Natural killer cell treated with Interleukin-12 subunit alpha and Interleukin-12 subunit beta and Interleukin-15 and Interleukin-18, amount 100 ng/mL, for 72 hours (primary cell): ENCODE data around the gene URI1. TPM values are rescaled to one million over a fixed set of nuclear protein-coding genes. Genes with fewer than 3 reads are reported as not detected.
A peak's percentile ranks its signal among the peaks of the same experiment; 100 is the strongest.

Experiments used
- ATAC-seq, 2 donors: fragments of 150-1000 bp; cut with Tn5 transposase in 1 of 2; sonication (Bioruptor Pico), chemical (Tn5 transposase) in 1 of 2; 2 replicates each; pipeline ENCODE4 v1.10.0; 2021
- DNase-seq: peaks from one replicate; pipeline ENCODE4 v3.0.0; 2022; ENCODE audit warnings: low spot score
- H3K27ac Mint-ChIP-seq, 2 donors: 1 replicate in 1 of 2; 2 replicates in 1 of 2; pipeline ENCODE4 v1.8.0; 2022; ENCODE audit warnings: mixed read lengths in 2 of 2, mild to moderate bottlenecking in 1 of 2, moderate library complexity in 1 of 2
- H3K27me3 Mint-ChIP-seq, 2 donors: 1 replicate in 1 of 2; 2 replicates in 1 of 2; pipeline ENCODE4 v1.8.0; 2022; ENCODE audit warnings: mixed read lengths in 2 of 2
- H3K36me3 Mint-ChIP-seq: one replicate; pipeline ENCODE4 v1.8.0; 2022; ENCODE audit warnings: mixed read lengths
- H3K4me1 Mint-ChIP-seq, 2 donors: 1 replicate in 1 of 2; 2 replicates in 1 of 2; pipeline ENCODE4 v1.8.0; 2022; ENCODE audit warnings: low read depth in 2 of 2, mixed read lengths in 2 of 2, mild to moderate bottlenecking in 1 of 2
- H3K4me3 Mint-ChIP-seq: one replicate; pipeline ENCODE4 v1.8.0; 2022; ENCODE audit warnings: mixed read lengths
- H3K9me3 Mint-ChIP-seq: 2 replicates; pipeline ENCODE4 v1.8.0; 2022; ENCODE audit warnings: mixed read lengths
- total RNA-seq, 2 donors: library from RNA; stranded (reverse); gene quantifications; one replicate each; pipeline ENCODE4 v1.2.3, GENCODE V29; 2022

The URI1 gene
- total RNA-seq, 2 donors from 2014 or later, result 63.1 to 64.0 TPM

DNA sequence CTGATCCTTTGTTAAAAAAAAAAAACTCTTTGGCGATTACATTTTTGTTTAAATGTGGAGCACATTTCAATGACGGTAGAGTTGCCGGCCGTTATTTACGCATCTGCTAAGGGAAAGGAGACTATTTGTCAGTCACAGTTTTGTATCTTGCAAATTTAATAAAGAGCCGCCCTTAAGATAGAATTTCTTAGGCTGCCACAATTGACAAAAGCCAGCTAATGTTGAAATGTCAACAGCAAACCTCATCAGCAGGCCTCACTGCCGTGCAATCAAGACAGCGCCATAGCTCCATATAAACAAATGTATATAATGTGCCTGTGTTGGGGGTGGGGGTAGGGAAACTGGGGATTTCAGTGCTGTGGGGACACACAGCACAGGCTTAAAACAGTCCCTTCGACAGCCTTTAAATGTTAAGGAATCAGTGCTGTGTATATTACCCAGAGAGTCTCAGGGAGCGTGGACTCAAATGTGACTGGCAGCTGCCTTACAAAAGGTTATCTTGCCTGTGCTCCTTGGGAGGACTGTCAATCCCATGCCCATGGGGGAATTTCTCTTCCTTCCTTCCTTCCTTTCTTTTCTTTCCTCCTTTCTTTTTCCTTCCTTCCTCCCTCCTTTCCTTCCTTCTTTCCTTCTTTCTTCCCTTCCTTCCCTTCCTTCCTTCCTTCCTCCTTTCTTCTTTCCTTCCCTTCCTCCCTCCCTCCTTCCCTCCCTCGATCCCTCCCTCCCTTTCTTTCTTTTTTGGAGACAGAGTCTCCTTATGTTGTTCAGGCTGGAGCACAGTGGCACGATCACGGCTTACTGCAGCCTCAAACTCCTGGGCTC, 108.0 kb downstream of the URI1 start:
- DNase-seq (no peak), ATAC-seq (no peak)
- no peaks in the 10 kb centered on the region for H3K36me3 Mint-ChIP-seq
- H3K4me1 Mint-ChIP-seq, result peaks cover 3 to 13% of the 10 kb centered on the region in 2 donors
- H3K27me3 Mint-ChIP-seq, result no peaks in the 10 kb centered on the region
- H3K9me3 Mint-ChIP-seq, result no peaks in the 10 kb centered on the region
- H3K4me3 Mint-ChIP-seq, result no peak overlapping the region
- no peak overlapping the region for H3K27ac Mint-ChIP-seq

DNA sequence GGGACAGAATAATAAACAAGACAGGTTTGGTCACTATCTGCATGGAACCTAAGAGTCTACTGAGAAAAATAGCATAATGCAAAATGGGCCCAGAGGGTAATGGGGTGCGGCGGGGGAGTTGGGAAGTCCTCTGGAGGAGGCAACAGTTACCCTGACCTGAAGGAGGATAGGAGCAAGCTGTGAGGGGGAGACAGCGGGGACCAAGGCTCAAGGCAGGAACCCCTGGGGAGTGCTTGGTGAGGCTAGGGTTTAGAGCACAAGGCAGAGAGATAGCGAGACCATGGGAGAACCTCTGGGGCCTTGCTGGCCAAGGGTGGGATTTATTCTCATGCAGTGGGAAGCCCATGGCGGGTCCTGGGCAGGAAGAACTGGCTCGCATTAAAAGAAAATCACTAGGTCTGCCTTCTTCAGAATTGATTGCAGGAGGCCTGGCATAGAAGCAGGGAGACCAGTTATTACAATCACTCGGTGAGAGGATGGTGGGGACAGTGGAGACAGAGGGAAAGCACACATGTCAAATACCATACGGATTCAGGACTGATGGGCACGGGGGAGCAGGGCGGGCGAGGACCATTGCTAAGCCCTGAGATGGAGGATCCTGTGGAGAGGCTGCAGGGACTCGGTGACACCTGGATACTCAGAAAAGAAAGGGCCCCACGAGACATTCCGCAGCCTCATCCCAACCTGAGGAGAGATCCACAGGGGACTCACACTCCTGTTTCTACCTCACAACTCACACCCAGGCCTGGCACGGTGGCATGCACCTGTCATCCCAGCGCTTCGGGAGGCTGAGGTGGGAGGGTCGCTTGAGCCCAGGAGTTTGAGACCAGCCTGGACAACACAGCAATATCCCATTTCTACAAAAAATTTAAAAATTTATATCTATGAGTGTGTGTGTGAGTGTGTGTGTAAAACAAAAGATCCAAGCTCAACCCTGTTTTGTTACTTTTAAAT, 110.4 kb downstream of the URI1 start:
- Mint-ChIP-seq H3K27ac (no peak overlapping the region), H3K4me3 (no peak overlapping the region), H3K4me1 (peaks cover 3 to 7% of the 10 kb centered on the region in 2 donors), H3K9me3 (no peaks in the 10 kb centered on the region), H3K36me3 (no peaks in the 10 kb centered on the region), H3K27me3 (no peaks in the 10 kb centered on the region)
- ATAC-seq, result no peak
- DNase-seq, result no peak

DNA sequence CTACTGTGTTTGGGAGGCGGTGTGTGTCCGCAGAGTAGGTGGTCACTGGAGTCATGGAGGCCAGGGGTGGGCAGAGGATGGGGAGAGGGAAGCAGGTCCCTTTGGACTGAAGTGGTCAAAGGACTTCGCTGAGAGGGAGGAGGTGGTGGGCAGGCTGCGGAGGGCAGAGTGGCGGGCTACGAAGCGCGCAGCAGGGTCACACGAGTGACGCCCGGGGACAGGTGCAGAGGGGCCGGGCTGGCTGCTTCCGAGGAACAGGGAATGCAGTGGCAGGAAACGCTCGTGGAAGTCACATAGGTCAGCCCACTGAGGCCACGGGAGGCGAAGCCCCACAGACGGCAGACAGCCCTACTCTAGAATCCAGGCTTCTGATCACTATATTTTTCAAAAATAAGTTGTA, 111.5 kb downstream of the URI1 start:
- no peak overlapping the region for H3K27ac Mint-ChIP-seq
- peaks cover 3 to 5% of the 10 kb centered on the region in 2 donors for H3K4me1 Mint-ChIP-seq
- DNase-seq, result no peak

DNA sequence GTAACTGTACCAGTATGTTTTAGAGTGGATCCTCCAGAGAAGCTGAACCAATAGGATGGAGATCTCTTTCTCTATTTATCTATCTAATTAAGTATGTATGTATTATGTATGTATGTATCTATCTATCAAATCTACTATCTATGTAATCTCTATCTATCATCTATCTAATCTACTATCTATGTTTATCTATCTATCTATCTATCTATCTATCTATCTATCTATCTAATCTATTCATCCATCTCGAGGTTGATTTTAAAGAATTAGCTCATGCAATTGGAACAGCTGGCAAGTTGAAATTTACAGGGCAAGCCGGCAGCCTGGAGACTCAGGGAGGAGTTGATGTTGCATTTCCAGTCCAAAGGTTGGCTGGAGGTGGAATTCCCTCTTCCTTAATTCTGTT, 112.2 kb downstream of the URI1 start:
- ATAC-seq (no peak), DNase-seq (no peak)
- H3K4me1 Mint-ChIP-seq, result peaks cover 3 to 5% of the 10 kb centered on the region in 2 donors
- H3K27me3 Mint-ChIP-seq, result no peaks in the 10 kb centered on the region
- no peak overlapping the region for H3K27ac Mint-ChIP-seq
- H3K9me3 Mint-ChIP-seq, result no peaks in the 10 kb centered on the region
- H3K36me3 Mint-ChIP-seq, result no peaks in the 10 kb centered on the region
- H3K4me3 Mint-ChIP-seq, result no peak overlapping the region

More for the DNA sequence above, 111.5 kb downstream of the URI1 start:
- ATAC-seq, result peak in 1 of 2 donors; percentile 40
- H3K36me3 Mint-ChIP-seq, result no peaks in the 10 kb centered on the region
- no peak overlapping the region for H3K4me3 Mint-ChIP-seq
- H3K9me3 Mint-ChIP-seq, result no peaks in the 10 kb centered on the region
- H3K27me3 Mint-ChIP-seq, result no peaks in the 10 kb centered on the region

DNA sequence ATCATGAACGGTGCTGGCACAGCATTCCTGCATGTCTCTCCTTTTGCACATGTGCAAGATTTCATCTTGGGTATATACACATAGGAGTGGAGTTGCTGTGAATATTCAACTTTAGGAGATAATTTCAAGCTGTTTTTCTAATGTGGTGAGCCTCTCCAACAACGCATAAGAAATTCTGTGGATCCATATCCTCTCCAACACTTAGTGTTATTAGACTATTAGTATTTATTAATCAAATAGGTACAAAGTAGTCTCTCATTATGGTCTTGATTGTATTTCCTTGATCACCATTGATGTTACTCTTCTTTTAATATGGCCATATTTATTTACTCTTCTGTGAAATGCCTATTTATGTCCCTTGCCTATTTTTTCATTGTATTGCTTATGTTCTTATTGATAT, 114.5 kb downstream of the URI1 start:
- ATAC-seq, result no peak
- Mint-ChIP-seq H3K27ac (no peak overlapping the region), H3K4me3 (no peak overlapping the region), H3K36me3 (no peaks in the 10 kb centered on the region), H3K4me1 (peaks cover 1 to 5% of the 10 kb centered on the region in 2 donors), H3K9me3 (no peaks in the 10 kb centered on the region), H3K27me3 (peaks cover 0 to 2% of the 10 kb centered on the region in 2 donors)
- DNase-seq, result no peak

DNA sequence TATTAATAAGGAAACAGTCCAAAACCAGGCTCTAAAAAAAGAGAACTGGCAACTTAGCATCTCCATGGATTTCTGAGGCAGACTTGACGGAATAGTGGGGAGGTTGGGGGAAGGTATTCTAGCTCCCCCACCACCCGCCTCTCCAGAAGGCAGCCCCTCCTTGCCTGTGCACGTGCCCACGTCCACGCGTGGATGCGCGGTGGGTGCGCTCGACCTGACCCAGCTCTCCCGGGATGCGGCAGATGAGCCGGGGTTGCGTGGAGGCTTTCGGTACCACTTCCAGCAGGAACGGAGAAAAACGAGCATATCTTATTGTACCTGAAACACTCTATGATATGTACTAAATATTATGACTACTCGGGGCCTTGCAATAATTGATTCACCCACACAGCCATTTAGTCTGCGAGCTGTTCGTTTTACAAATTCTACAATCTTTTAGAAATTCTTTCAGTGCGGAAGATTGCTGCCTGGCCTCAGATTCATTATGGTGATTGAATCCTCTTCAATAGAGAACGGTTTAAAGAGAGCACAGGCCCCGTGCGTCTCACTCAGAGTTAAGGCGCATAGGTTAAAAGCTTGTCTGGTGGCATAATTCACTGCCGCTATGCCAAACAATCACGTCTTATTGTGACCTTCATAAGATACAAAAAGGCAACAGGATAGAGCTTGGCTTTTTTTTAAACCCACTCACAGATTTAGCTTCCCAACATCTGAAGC, 117.9 kb downstream of the URI1 start:
- ATAC-seq (no peak), DNase-seq (no peak)
- Mint-ChIP-seq H3K4me3 (no peak overlapping the region), H3K27ac (no peak overlapping the region), H3K36me3 (no peaks in the 10 kb centered on the region), H3K9me3 (no peaks in the 10 kb centered on the region), H3K27me3 (peaks cover 0 to 2% of the 10 kb centered on the region in 2 donors), H3K4me1 (no peaks in the 10 kb centered on the region)

DNA sequence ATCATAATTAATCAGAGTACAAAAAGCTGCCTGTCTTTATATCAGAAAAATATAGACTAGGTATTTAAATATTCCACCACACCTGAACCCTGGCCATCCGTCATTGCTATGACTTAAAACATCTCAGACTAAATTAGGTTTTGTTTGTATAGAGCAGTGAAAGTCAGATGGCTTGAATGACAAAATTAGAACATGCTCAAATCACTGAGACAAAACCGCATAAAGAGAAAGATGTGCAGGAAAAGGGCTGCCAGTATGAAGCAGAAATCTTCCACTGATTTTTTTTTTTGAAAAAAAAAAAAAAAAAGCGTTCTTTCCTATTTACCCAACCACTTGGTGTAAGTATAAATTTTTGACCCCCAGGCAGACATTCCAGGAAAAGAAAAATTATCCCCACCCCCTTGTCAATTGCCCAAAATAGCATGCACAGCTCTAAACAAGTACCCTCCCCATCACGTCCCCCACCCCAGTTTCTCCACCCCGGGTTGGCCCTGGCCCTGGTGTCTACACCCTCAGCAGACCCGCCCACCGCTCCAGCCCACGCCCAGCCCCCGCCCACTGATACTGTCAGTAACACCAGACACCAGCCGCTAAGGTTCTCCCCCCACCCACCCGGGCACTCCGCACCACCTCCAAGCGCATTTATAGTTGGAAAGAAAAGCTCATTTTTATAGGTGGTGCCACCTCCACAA, 118.6 kb downstream of the URI1 start:
- no peaks in the 10 kb centered on the region for H3K36me3 Mint-ChIP-seq
- no peak overlapping the region for H3K27ac Mint-ChIP-seq
- H3K4me3 Mint-ChIP-seq, result no peak overlapping the region
- ATAC-seq (no peak), DNase-seq (no peak)
- H3K9me3 Mint-ChIP-seq, result no peaks in the 10 kb centered on the region
- peaks cover 0 to 2% of the 10 kb centered on the region in 2 donors for H3K27me3 Mint-ChIP-seq
- no peaks in the 10 kb centered on the region for H3K4me1 Mint-ChIP-seq

DNA sequence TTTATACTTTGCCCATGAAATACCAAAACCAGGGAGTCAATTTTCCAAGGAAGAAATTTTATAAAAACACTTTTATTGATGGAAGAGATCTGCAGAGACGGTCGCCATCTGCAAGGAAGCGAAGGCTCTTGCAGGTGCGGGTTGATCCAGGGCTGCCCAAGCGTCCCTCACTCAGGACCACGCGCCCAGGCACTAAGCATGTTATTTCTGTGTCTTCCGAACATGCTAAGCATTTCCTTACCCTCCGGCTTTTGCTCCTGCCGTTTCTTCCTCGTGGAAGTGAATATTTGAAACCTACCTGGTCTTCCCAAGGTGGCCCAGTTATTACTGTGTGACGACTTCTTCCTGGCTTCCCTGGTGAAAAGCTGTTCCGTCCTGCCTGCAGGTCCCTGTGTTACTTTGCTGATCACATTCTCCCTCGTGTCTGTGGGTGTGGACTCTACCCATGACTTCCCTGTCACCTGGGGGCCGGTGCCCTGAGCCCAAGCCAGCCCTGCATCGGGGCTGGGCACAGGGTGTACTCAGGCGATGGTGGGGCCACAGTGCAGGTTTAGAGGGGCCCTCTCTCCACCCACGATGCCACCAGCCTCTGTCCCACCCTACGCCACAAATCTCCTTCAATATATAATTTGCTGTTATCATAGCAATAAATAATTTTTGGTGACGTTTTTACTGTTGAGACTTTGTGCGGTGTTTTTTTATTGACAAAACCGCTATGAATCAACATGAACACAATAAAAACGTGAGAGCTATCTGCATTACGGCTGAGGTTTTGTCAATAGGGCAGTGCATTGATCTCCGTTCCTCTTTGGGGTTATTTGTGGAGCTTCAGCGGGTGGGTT, 119.4 kb downstream of the URI1 start:
- Mint-ChIP-seq H3K9me3 (no peaks in the 10 kb centered on the region), H3K27me3 (peaks cover 0 to 2% of the 10 kb centered on the region in 2 donors), H3K27ac (no peak overlapping the region), H3K4me3 (no peak overlapping the region), H3K4me1 (no peaks in the 10 kb centered on the region), H3K36me3 (no peaks in the 10 kb centered on the region)
- ATAC-seq, result no peak
- DNase-seq, result no peak

DNA sequence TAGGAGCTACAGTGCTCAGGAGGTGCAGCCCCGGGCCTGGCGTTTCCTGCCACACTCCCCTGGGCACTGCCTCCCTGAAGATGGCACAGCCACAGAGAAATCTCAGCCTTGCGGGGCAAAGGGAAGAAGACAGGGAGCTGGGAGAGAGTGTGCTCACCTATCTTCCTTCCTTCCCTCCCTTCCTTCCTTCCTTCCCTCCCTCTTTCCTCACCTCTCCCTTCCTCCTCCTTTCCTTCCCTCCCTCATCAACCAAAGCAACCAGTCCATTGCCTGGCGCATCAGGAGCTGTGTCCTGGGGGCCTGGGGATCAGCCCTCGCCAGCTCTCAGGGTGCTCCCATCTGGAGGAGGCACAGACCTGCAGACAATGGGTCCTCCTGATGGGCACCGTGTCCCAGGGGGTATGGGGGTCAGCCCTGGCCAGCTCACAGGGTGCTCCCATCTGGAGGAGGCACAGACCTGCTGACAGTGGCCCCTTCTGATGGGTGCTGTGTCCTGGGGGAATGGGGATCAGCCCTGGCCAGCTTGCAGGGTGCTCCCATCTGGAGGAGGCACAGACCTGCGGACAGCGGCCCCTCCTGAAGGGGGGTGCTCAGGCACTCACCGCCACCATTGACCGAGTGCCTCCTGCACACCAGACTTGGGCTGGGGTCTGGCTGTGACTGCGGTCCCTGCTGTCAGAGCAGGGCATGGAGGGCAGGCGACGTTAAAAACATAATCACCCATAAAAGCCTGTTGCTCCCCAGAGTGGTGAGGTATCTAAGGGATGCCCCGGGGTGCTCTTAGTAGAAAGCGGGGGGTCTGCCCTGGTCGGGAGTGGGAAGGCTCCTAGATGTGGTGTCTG, 120.2 kb downstream of the URI1 start:
- Mint-ChIP-seq H3K9me3 (no peaks in the 10 kb centered on the region), H3K27me3 (peaks cover 0 to 2% of the 10 kb centered on the region in 2 donors), H3K4me1 (no peaks in the 10 kb centered on the region), H3K4me3 (no peak overlapping the region), H3K27ac (no peak overlapping the region), H3K36me3 (no peaks in the 10 kb centered on the region)
- no peak for DNase-seq
- no peak for ATAC-seq

DNA sequence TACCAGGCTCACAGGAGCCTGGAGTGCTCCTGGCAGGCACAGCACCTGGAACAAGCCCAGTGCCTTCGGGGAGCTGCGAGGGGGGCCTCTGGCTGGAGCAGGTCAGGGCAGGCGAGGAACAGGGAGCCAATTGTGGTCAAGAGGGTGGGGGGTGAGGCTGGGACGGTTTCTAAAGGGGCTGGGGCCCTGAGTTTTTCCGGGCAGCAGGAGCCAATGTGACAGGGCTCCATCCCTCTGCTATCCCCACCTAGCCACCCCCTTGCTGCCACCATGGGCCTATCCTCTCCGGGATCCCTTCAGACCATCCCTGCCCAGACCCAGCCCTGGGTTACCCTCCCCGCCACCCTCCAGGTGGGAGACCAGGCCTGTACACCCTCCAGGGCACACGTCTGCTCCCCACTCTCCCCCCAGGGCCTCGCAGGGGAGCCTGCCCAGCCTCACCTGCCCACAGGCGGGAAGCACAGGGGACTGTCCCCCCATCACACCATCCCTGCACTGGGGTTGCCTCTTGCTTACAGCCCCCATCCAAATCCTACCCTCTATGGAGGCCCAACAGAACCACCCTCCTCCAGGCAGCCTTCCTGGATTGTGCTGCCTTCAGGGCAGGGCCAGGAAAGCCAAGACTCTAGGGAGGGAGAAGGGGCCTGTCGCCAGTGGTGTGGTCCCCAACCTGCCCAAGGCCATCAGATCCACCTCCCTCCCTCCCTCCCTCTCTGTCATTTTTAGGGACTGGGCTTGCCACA, 121.0 kb downstream of the URI1 start:
- H3K4me3 Mint-ChIP-seq, result no peak overlapping the region
- ATAC-seq, result no peak
- no peak overlapping the region for H3K27ac Mint-ChIP-seq
- H3K4me1 Mint-ChIP-seq, result no peaks in the 10 kb centered on the region
- no peaks in the 10 kb centered on the region for H3K36me3 Mint-ChIP-seq
- no peak for DNase-seq
- peaks cover 0 to 2% of the 10 kb centered on the region in 2 donors for H3K27me3 Mint-ChIP-seq
- no peaks in the 10 kb centered on the region for H3K9me3 Mint-ChIP-seq

DNA sequence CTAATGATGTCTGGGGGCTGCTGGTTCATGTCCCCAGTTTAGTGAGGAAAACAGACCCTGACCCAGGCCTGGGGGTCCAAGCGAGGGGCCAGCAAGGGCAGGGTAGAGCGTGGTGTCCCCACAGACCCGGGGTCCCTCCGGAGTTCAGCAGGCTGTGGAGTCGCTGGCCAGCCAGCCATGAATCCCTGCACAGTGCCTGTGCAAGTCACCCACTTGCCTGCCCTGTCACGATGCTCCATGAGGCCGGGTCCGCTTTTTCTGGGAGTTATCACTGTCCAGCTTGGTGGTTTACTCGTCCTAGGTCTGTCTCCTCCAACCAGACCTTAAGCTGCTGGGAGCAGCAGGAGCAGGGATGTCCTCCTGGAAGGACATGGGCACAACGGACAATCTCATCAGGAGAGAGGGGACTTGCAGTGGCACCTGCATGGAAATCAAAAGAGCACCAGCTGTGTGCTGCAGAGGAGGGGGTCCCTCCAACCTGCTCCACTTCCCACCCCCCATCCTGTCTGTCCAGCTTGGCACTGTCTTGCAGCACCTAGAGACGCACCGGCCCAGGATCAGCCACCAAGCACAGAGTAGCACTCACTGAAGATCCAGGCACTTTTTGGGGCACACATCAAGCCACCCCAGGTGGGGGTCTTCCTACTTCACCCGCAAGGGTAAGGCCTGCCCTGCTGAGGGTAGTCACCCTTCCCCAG, 121.8 kb downstream of the URI1 start:
- no peak for DNase-seq
- Mint-ChIP-seq H3K4me1 (no peaks in the 10 kb centered on the region), H3K27ac (no peak overlapping the region), H3K27me3 (peaks cover 0 to 2% of the 10 kb centered on the region in 2 donors), H3K9me3 (no peaks in the 10 kb centered on the region), H3K4me3 (no peak overlapping the region), H3K36me3 (no peaks in the 10 kb centered on the region)
- ATAC-seq, result peak in 1 of 2 donors; percentile 36
